ENCODE measurements around the gene MTUS2. TPM values are rescaled to one million over a fixed set of nuclear protein-coding genes. Genes with fewer than 3 reads are reported as not detected.

Gene MTUS2
- total RNA-seq, 6 donors from 2014 or later = 0.11 to 1.6 (median 0.20) TPM; not detected in 1

DNA sequence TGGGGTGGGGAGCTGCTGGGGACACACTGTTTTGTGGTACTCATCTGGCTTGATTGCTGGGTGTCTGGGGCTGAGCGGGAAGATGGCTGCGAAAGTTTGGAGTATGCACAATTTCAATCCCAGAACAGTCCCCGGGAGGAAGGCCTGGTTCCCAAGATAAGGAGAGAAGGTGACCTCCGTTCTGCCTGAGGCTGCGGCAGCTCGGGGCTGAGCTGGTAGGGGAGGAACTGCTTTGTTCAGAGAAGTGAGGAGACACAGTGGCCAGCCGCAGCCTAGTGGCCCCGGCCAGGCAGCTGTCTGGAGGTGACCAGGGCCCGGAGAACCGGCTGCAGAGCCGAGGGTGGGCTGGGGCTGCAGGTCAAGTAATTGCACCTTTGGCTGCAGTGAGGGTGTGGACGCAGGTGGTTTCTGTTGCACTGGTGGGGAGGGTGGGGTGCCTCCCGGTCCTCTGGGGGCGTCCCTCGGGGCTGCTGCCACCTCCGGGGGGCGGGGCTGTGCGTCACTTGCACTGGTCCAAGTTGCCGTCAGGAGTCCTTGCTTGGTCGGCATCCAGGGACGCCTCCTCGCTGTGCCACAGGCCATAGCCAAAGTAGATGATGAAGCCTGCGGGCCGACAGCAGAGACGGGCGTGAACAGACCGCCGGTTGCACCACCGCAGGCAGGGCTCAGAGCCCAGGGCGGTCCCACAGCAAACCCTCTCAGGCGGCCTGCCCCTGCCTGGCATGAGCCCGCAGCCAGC, 694.0 kb downstream of the MTUS2 start:
- TF ChIP-seq POLR2A (IDR thresholded peaks at IDR 0.05) = no peak
- TF ChIP-seq POLR2AphosphoS5 (IDR thresholded peaks at IDR 0.05) = no peak
- no peak for TF ChIP-seq EP300 (IDR thresholded peaks at IDR 0.05)
- TF ChIP-seq, protein P1, sequence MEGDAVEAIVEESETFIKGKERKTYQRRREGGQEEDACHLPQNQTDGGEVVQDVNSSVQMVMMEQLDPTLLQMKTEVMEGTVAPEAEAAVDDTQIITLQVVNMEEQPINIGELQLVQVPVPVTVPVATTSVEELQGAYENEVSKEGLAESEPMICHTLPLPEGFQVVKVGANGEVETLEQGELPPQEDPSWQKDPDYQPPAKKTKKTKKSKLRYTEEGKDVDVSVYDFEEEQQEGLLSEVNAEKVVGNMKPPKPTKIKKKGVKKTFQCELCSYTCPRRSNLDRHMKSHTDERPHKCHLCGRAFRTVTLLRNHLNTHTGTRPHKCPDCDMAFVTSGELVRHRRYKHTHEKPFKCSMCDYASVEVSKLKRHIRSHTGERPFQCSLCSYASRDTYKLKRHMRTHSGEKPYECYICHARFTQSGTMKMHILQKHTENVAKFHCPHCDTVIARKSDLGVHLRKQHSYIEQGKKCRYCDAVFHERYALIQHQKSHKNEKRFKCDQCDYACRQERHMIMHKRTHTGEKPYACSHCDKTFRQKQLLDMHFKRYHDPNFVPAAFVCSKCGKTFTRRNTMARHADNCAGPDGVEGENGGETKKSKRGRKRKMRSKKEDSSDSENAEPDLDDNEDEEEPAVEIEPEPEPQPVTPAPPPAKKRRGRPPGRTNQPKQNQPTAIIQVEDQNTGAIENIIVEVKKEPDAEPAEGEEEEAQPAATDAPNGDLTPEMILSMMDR (IDR thresholded peaks at IDR 0.05) = no peak
- no peaks in the 10 kb centered on the region for H3K27me3 ChIP-seq
- H3K9me3 ChIP-seq = no peaks in the 10 kb centered on the region
- H3K4me3 ChIP-seq = no peak overlapping the region
- no peak overlapping the region for H3K27ac ChIP-seq
- DNase-seq (no peak), ATAC-seq (ENCODE audit: low FRiP score in 2 of 2) (peak in 1 of 2 donors; percentile 9)
- 81 to 87% methylated on average over 10 to 24 of the region's 32 CpGs for WGBS, 2 donors
- H3K36me3 ChIP-seq = peaks cover 0 to 26% (median 18%) of the 10 kb centered on the region in 4 donors
- no peaks in the 10 kb centered on the region for H3K4me1 ChIP-seq

- Histone ChIP-seq H3K27me3 (no peaks in the 10 kb centered on the region), H3K27ac (no peak overlapping the region), H3K36me3 (peaks cover 0 to 26% (median 18%) of the 10 kb centered on the region in 4 donors), H3K9me3 (no peaks in the 10 kb centered on the region), H3K4me1 (no peaks in the 10 kb centered on the region), H3K4me3 (no peak overlapping the region)
- DNase-seq (no peak), ATAC-seq (ENCODE audit: low FRiP score in 2 of 2) (no peak)
- 88% methylated on average over 4 of the region's 13 CpGs; no CpG with 5 or more reads in 1 of the 2 donors for WGBS, 2 donors
- TF ChIP-seq EP300 (IDR thresholded peaks at IDR 0.05) (no peak), POLR2AphosphoS5 (IDR thresholded peaks at IDR 0.05) (no peak), POLR2A (IDR thresholded peaks at IDR 0.05) (no peak)
- TF ChIP-seq, protein P1 (IDR thresholded peaks at IDR 0.05) = no peak
Measured at GRCh38 chr13:29514720-29515310, 694.7 kb downstream of the MTUS2 start.

GRCh38 chr13:29515372-29515771, 695.2 kb downstream of the MTUS2 start:
- H3K27ac ChIP-seq = no peak overlapping the region
- WGBS, 2 donors = 88 to 98% methylated on average over 2 to 6 of the region's 7 CpGs
- H3K4me1 ChIP-seq = no peaks in the 10 kb centered on the region
- no peaks in the 10 kb centered on the region for H3K9me3 ChIP-seq
- ATAC-seq (ENCODE audit: low FRiP score in 2 of 2) = no peak
- TF ChIP-seq, protein P1 (IDR thresholded peaks at IDR 0.05) = no peak
- TF ChIP-seq POLR2AphosphoS5 (IDR thresholded peaks at IDR 0.05) = no peak
- no peak overlapping the region for H3K4me3 ChIP-seq
- H3K27me3 ChIP-seq = no peaks in the 10 kb centered on the region
- no peak for DNase-seq
- H3K36me3 ChIP-seq = peaks cover 0 to 26% (median 18%) of the 10 kb centered on the region in 4 donors

DNA sequence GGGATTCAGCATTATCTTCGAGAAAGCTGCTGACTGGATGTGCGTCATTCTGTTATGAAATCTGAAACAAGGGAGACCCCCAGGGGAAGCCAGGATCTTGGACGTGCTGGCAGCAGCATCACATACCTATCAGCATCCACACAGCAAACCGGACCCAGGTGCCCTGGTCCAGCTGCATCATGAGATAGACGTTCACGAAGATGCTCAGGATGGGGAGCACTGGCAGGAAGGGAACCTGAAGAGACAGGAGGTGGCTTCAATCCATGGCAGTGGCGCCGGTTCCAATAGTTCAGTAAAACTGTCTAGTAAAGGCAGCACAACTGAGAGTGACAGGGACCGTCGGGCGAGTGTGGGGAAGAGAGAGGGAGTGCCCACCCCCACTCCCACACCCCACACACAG, 695.9 kb downstream of the MTUS2 start:
- TF ChIP-seq, protein P1 (IDR thresholded peaks at IDR 0.05) = no peak
- TF ChIP-seq POLR2A (IDR thresholded peaks at IDR 0.05) = no peak
- TF ChIP-seq EP300 (IDR thresholded peaks at IDR 0.05) = no peak
- no peak for TF ChIP-seq POLR2AphosphoS5 (IDR thresholded peaks at IDR 0.05)
- WGBS, 2 donors = 94 to 96% methylated on average over 11 of the region's 11 CpGs
- ATAC-seq (ENCODE audit: low FRiP score in 2 of 2) = no peak

More for the DNA sequence above, 695.9 kb downstream of the MTUS2 start:
- no peaks in the 10 kb centered on the region for H3K4me1 ChIP-seq
- peaks cover 0 to 26% (median 18%) of the 10 kb centered on the region in 4 donors for H3K36me3 ChIP-seq
- no peak overlapping the region for H3K27ac ChIP-seq
- H3K27me3 ChIP-seq = no peaks in the 10 kb centered on the region
- no peaks in the 10 kb centered on the region for H3K9me3 ChIP-seq
- no peak overlapping the region for H3K4me3 ChIP-seq
- no peak for DNase-seq
